WTC11 (cell line): Measurements from ENCODE around the gene SLC26A5. TPM values are rescaled to one million over a fixed set of nuclear protein-coding genes. Genes with fewer than 3 reads are reported as not detected.

Source experiments
- ATAC-seq: fragments of 200-7000 bp; cut with Tn5 transposase; 2 replicates; pipeline ENCODE4 v1.10.0; 2021; ENCODE audit warnings: mild to moderate bottlenecking, moderate library complexity
- CTCF ChIA-PET: fragments of 300-600 bp; sonication (Branson Sonifier 250); formaldehyde crosslinking; loops from one replicate; lab custom pipeline; 2021; ENCODE audit warnings: antibody characterized with exemption; lab: Charles Lee
- POLR2A ChIA-PET: fragments of 350-600 bp; sonication (Branson Sonifier 250); formaldehyde crosslinking; loops from one replicate; lab custom pipeline; 2021; ENCODE audit warnings: antibody characterized with exemption; lab: Charles Lee
- DNase-seq: peaks from one replicate; pipeline ENCODE4 v3.0.0; 2021; ENCODE audit warnings: low spot score
- H3K27ac Mint-ChIP-seq: 2 replicates; pipeline ENCODE4 v1.8.0; 2021; ENCODE audit warnings: mixed read lengths
- H3K27me3 Mint-ChIP-seq: 2 replicates; pipeline ENCODE4 v1.8.0; 2021; ENCODE audit warnings: low read depth, mild to moderate bottlenecking, moderate library complexity, mixed read lengths
- H3K36me3 Mint-ChIP-seq: 2 replicates; pipeline ENCODE4 v1.8.0; 2021; ENCODE audit warnings: mixed read lengths
- H3K4me1 Mint-ChIP-seq: 2 replicates; pipeline ENCODE4 v1.8.0; 2022; ENCODE audit warnings: mixed read lengths
- H3K4me3 Mint-ChIP-seq: 2 replicates; pipeline ENCODE4 v1.8.0; 2021; ENCODE audit warnings: mild to moderate bottlenecking, moderate library complexity, mixed read lengths
- H3K9me3 Mint-ChIP-seq: 2 replicates; pipeline ENCODE4 v1.8.0; 2021; ENCODE audit warnings: mixed read lengths
- AR ChIP-seq: fragments of 250-450 bp; sonication (Bioruptor Pico); IDR thresholded peaks from 2 replicates; pipeline ENCODE4 v1.9.0; 2021; ENCODE audit warnings: mild to moderate bottlenecking
- ATF2 ChIP-seq: sonication (generic); formaldehyde crosslinking; IDR thresholded peaks from 2 replicates; pipeline ENCODE4 v1.8.1; 2022; ENCODE audit warnings: low read depth, missing genetic modification reagents, borderline replicate concordance
- CREB1 ChIP-seq: sonication (generic); formaldehyde crosslinking; IDR thresholded peaks from 2 replicates; pipeline ENCODE4 v1.8.0; 2023; ENCODE audit warnings: mild to moderate bottlenecking, missing genetic modification reagents
- E2F4 ChIP-seq: sonication (generic); formaldehyde crosslinking; IDR thresholded peaks from 2 replicates; pipeline ENCODE4 v1.8.1; 2022; ENCODE audit warnings: low read depth, mild to moderate bottlenecking, moderate library complexity, missing genetic modification reagents, borderline replicate concordance
- ELF4 ChIP-seq: sonication (generic); formaldehyde crosslinking; IDR thresholded peaks from 2 replicates; pipeline ENCODE4 v1.8.1; 2022; ENCODE audit warnings: low read depth, mild to moderate bottlenecking, moderate library complexity, missing genetic modification reagents
- ERG ChIP-seq: fragments of 250-450 bp; sonication (Bioruptor Pico); IDR thresholded peaks from 2 replicates; pipeline ENCODE4 v1.8.0; 2021; ENCODE audit warnings: mild to moderate bottlenecking
- FOXP4 ChIP-seq: sonication (generic); formaldehyde crosslinking; IDR thresholded peaks from 2 replicates; pipeline ENCODE4 v1.8.0; 2022; ENCODE audit warnings: mild to moderate bottlenecking, missing genetic modification reagents
- GABPB1 ChIP-seq: sonication (generic); formaldehyde crosslinking; IDR thresholded peaks from 2 replicates; pipeline ENCODE4 v1.8.1; 2023; ENCODE audit warnings: mild to moderate bottlenecking, missing genetic modification reagents
- NFYB ChIP-seq: sonication (generic); formaldehyde crosslinking; conservative IDR thresholded peaks from 2 replicates; pipeline ENCODE4 v1.8.0; 2022; ENCODE audit warnings: low read depth, missing genetic modification reagents
- NR2C2 ChIP-seq: sonication (generic); formaldehyde crosslinking; IDR thresholded peaks from 2 replicates; pipeline ENCODE4 v1.8.0; 2022; ENCODE audit warnings: mild to moderate bottlenecking, missing genetic modification reagents
- PREB ChIP-seq: sonication (generic); formaldehyde crosslinking; IDR thresholded peaks from 2 replicates; pipeline ENCODE4 v1.8.1; 2022; ENCODE audit warnings: mild to moderate bottlenecking, missing genetic modification reagents, moderate library complexity, borderline replicate concordance
- PRRX2 ChIP-seq: fragments of 250-450 bp; sonication (Bioruptor Pico); IDR thresholded peaks from 2 replicates; pipeline ENCODE4 v1.8.0; 2021; ENCODE audit warnings: mild to moderate bottlenecking
- RORB ChIP-seq: fragments of 250-450 bp; sonication (Bioruptor Pico); IDR thresholded peaks from 2 replicates; pipeline ENCODE4 v1.9.0; 2021; ENCODE audit warnings: mild to moderate bottlenecking
- SMAD4 ChIP-seq: sonication (generic); formaldehyde crosslinking; IDR thresholded peaks from 2 replicates; pipeline ENCODE4 v1.8.0; 2022; ENCODE audit warnings: mild to moderate bottlenecking, missing genetic modification reagents
- STAT6 ChIP-seq: sonication (generic); formaldehyde crosslinking; conservative IDR thresholded peaks from 2 replicates; pipeline ENCODE4 v1.8.1; 2023; ENCODE audit warnings: mild to moderate bottlenecking, low read depth, missing genetic modification reagents, moderate library complexity
- USF1 ChIP-seq: sonication (generic); formaldehyde crosslinking; IDR thresholded peaks from 2 replicates; pipeline ENCODE4 v1.8.0; 2022; ENCODE audit warnings: mild to moderate bottlenecking, missing genetic modification reagents
- ZBTB21 ChIP-seq: sonication (generic); formaldehyde crosslinking; IDR thresholded peaks from 2 replicates; pipeline ENCODE4 v1.8.1; 2023; ENCODE audit warnings: mild to moderate bottlenecking, missing genetic modification reagents, borderline replicate concordance
- ZNF121 ChIP-seq: sonication (generic); formaldehyde crosslinking; IDR thresholded peaks from 2 replicates; pipeline ENCODE4 v1.8.0; 2023; ENCODE audit warnings: missing genetic modification reagents
- ZNF138 ChIP-seq: sonication (generic); formaldehyde crosslinking; conservative IDR thresholded peaks from 2 replicates; pipeline ENCODE4 v1.8.1; 2022; ENCODE audit warnings: mild to moderate bottlenecking, moderate library complexity, missing genetic modification reagents
- ZNF396 ChIP-seq: fragments of 250-450 bp; sonication (Bioruptor Pico); IDR thresholded peaks from 2 replicates; pipeline ENCODE4 v1.8.0; 2021; ENCODE audit warnings: mild to moderate bottlenecking, moderate library complexity, borderline replicate concordance
- total RNA-seq: library from RNA; stranded (reverse); gene quantifications from 3 replicates; pipeline ENCODE4 v1.2.3, GENCODE V29; 2021

The SLC26A5 gene
- total RNA-seq, 1 experiment from 2014 or later = 0.15 TPM

- Mint-ChIP-seq H3K27ac (no peak overlapping the region), H3K36me3 (no peaks in the 10 kb centered on the region), H3K9me3 (peaks cover 3% of the 10 kb centered on the region), H3K4me1 (no peaks in the 10 kb centered on the region), H3K27me3 (no peaks in the 10 kb centered on the region), H3K4me3 (no peak overlapping the region)
- DNase-seq = no peak
- ATAC-seq = no peak
- ChIA-PET CTCF (no interaction called here), POLR2A (interaction anchor here (0.6 kb wide), 1 partner anchor 94 kb away, joined by 3 read pairs; no protein-coding TSS in a partner anchor)
- TF ChIP-seq SMAD4 (CRISPR knock-in tag) = no peak
- no peak for TF ChIP-seq ZNF396 (CRISPR knock-in tag)
- TF ChIP-seq NR2C2 (CRISPR knock-in tag) = no peak
- TF ChIP-seq NFYB (CRISPR knock-in tag) = no peak
- no peak for TF ChIP-seq E2F4
- TF ChIP-seq ZBTB21 = no peak
- TF ChIP-seq ERG (CRISPR knock-in tag) = no peak
- TF ChIP-seq PREB (CRISPR knock-in tag) = no peak
- no peak for TF ChIP-seq USF1 (CRISPR knock-in tag)
- TF ChIP-seq ATF2 (CRISPR knock-in tag) = no peak
- no peak for TF ChIP-seq PRRX2 (CRISPR knock-in tag)
- TF ChIP-seq ZNF121 = no peak
- TF ChIP-seq ZNF138 (CRISPR knock-in tag) = no peak
- no peak for TF ChIP-seq RORB
- no peak for TF ChIP-seq AR (CRISPR knock-in tag)
- TF ChIP-seq FOXP4 (CRISPR knock-in tag) = no peak
- no peak for TF ChIP-seq GABPB1 (CRISPR knock-in tag)
- TF ChIP-seq ELF4 (CRISPR knock-in tag) = no peak
- no peak for TF ChIP-seq STAT6 (CRISPR knock-in tag)
- TF ChIP-seq CREB1 = no peak
These were observed 22.4 kb downstream of the SLC26A5 start for GRCh38 chr7:103423467-103424179.
